Muscle of leg (tissue), 11 donors: ENCODE measurements around the gene KCNQ4. TPM values are rescaled to one million over a fixed set of nuclear protein-coding genes. Genes with fewer than 3 reads are reported as not detected.

Experiments
- DNase-seq: peaks from one replicate; pipeline ENCODE4 v3.0.0; 2013
- H3K27ac ChIP-seq: one replicate; pipeline ENCODE4 v1.5.1; 2013; ENCODE audit warnings: mild to moderate bottlenecking, low read length, control low read depth
- H3K27me3 ChIP-seq: one replicate; pipeline ENCODE4 v1.6.1; 2013; ENCODE audit warnings: low read length; ENCODE audit not compliant: control insufficient read depth, insufficient read depth
- H3K36me3 ChIP-seq: one replicate; pipeline ENCODE4 v1.6.1; 2013; ENCODE audit warnings: low read length; ENCODE audit not compliant: control insufficient read depth, insufficient read depth
- H3K4me1 ChIP-seq: one replicate; pipeline ENCODE4 v1.6.1; 2013; ENCODE audit warnings: low read length; ENCODE audit not compliant: control insufficient read depth, insufficient read depth
- H3K4me3 ChIP-seq: one replicate; pipeline ENCODE4 v1.5.1; 2013; ENCODE audit warnings: low read length, control low read depth
- H3K9me3 ChIP-seq: replicated peaks from 2 replicates; pipeline ENCODE4 v1.6.1; 2013; ENCODE audit warnings: low read depth, low read length; ENCODE audit not compliant: control insufficient read depth
- WGBS: methylation state at CpG from one replicate; pipeline ENCODE4 v1.1.5; 2013; ENCODE audit warnings: missing lambda C conversion rate; ENCODE audit not compliant: insufficient coverage; 5-methylcytosine and 5-hydroxymethylcytosine counted together
- polyA plus RNA-seq, 8 donors: library from polyadenylated mRNA; unstranded; fragments of 120-200 nt; gene quantifications; one replicate each; pipeline versions ENCODE4 v1.2.1 to v1.2.3, GENCODE V29; 2013; ENCODE audit warnings: inconsistent platforms in 1 of 8, low replicate concordance in 1 of 8; ENCODE audit not compliant: insufficient read length in 8 of 8, insufficient read depth in 1 of 8
- total RNA-seq: library from RNA; stranded (reverse); fragments of 120-200 nt; gene quantifications from one replicate; pipeline ENCODE4 v1.2.4, GENCODE V29; 2013

KCNQ4 gene
- total and polyA plus RNA-seq, 9 donors: 6.3 to 33.1 (median 22.1) TPM

DNA sequence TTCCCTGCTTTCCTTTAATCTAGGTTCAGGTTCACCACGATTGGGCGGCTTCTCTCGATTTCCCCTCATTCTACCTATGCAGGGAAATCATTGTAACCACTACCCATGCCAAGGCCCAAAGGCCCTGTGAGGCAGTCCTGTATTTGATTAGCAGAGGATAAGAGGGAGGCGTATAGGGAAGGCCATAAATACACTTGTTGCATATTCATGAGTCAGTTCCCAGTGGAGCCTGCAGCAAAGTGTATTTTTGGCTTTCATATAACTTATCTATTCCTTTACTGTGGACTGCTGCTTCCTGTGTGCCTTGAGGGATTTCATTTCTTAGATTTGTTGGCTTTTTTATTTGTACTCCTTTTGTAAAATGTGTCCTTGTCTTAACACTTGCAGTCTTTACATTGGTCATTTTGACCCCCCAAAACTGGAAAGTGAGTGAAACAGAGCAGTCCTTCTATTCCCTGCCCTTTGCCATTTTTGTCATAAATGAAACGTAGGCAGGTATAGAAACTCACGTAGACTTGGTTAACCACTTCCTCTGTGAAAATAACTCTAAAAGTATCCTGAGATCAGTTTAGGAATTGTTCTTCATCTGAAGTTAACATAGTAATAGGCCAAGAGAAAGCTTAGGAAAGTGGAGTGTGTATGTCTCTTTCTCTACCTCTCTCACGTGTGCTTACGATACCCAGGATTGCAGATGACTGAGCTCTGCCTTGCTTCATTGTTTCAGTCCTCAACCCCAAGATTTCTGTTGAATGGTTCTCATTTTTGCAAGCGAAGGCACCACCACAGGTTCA lies 19.6 kb upstream of the KCNQ4 start:
- no peaks in the 10 kb centered on the region for H3K27me3 ChIP-seq
- DNase-seq: no peak
- H3K4me1 ChIP-seq: peaks cover 11% of the 10 kb centered on the region
- H3K27ac ChIP-seq: no peak overlapping the region
- WGBS: 95% methylated on average over 2 of the region's 9 CpGs
- no peaks in the 10 kb centered on the region for H3K9me3 ChIP-seq
- no peak overlapping the region for H3K4me3 ChIP-seq
- peaks cover 69% of the 10 kb centered on the region for H3K36me3 ChIP-seq

DNA sequence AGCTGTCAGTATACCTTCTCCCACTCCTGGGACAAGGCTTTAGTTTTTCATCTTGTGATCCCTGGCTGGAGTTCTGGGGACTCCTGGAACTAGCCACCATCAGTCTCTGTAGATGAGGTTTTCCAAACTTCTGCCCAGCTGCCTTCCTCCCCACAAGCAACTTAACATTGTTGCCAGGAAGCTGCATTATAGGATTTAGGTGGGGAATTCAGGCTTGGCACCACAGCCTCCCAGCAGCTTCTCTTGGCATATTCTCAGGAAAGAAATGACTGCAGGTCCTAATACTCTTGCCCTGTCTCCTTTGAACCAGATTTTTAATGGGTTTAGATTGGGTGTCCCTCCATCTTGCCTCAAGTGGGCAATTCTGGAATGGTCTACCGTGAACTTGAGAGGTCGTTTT lies 18.6 kb upstream of the KCNQ4 start:
- Histone ChIP-seq H3K27me3 (no peaks in the 10 kb centered on the region), H3K36me3 (peaks cover 71% of the 10 kb centered on the region), H3K4me3 (no peak overlapping the region), H3K9me3 (no peaks in the 10 kb centered on the region), H3K27ac (no peak overlapping the region), H3K4me1 (peaks cover 16% of the 10 kb centered on the region)
- 80% methylated on average over 2 of the region's 2 CpGs for WGBS
- DNase-seq: peak; percentile 63

DNA sequence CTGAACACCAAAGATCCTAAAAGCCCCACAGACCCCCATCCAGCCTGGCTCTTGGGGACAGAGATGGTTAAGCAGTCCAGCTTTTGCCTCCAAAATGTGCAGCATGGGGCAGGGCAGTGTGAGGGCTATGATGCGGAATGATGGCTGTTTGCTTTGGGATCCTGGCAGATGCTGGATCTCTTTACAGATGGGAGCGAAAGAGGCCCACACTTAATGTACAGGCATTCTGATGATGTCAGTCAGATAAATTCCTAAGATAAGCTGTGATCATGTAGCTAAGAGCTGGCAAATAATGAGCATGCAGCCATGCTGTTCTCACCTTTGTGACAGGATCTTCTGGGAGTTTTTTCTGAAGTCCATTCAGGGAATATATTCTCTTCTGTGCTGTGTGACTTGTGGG lies 17.6 kb upstream of the KCNQ4 start:
- Histone ChIP-seq H3K4me3 (no peak overlapping the region), H3K4me1 (peaks cover 20% of the 10 kb centered on the region), H3K27me3 (no peaks in the 10 kb centered on the region), H3K27ac (no peak overlapping the region), H3K9me3 (no peaks in the 10 kb centered on the region), H3K36me3 (peaks cover 72% of the 10 kb centered on the region)
- WGBS: 87% methylated on average over 2 of the region's 2 CpGs
- DNase-seq: no peak

DNA sequence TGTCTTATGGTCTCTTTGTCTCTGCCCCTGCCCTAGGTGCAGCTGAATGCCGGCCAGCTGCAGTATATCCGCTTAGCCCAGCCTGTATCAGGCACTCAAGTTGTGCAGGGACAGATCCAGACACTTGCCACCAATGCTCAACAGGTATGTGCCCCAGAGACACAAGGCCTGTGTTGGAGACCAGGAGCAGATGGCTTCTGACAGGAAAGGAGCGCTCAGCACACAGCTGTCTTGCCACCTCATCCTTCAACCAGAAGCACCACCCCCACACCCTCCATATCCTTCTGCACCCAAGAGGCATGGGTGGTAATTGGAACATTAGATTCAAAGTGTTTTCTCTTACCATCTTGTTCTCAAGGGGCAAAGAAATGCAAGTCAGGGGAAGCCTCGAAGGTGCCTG lies 17.0 kb upstream of the KCNQ4 start:
- DNase-seq: no peak
- Histone ChIP-seq H3K4me1 (peaks cover 20% of the 10 kb centered on the region), H3K4me3 (no peak overlapping the region), H3K36me3 (peaks cover 75% of the 10 kb centered on the region), H3K27me3 (no peaks in the 10 kb centered on the region), H3K27ac (no peak overlapping the region), H3K9me3 (no peaks in the 10 kb centered on the region)
- 85% methylated on average over 3 of the region's 4 CpGs for WGBS

DNA sequence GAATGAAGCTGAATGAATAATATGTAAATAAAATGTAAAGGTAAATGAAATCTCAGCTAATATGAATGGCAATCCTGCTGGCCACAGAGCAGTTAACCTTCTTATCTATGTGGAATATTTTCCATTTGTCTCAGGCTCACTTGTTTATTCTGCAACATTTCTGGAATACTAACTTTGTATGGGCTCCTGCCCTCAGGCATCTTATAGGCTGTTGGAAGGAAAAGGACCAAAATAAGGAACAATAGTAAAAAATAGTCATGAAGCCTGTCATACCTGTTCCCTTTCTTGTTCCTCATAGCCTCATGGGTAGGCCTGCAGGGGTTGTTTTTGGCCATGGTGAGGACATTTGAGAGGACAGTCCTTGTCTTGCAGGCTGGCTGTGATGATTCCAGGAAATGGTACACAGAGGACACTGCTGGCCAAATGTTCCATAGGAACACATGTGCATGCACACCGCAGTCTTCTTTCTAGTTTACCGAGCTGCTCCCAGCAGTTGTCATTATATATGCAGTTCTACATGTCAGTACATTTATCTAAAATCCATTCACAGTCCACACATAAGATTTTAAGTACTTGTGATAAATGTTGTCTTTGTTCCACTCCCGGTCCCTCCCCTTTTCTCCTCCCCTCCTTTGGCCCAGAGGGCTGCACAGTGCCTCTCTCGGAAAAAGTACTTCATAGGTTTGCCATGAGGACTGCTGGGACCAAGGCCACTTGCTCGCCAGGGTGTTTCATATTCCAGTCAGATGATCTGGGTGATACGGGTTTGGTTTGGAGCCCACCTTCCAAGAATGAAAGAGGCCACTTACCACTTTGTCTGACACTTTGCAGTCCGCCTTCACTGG lies 15.2 kb upstream of the KCNQ4 start:
- Histone ChIP-seq H3K4me3 (no peak overlapping the region), H3K9me3 (no peaks in the 10 kb centered on the region), H3K4me1 (peaks cover 22% of the 10 kb centered on the region), H3K27me3 (no peaks in the 10 kb centered on the region), H3K27ac (no peak overlapping the region), H3K36me3 (peaks cover 82% of the 10 kb centered on the region)
- 70% methylated on average over 2 of the region's 7 CpGs for WGBS
- DNase-seq: peak; percentile 29

DNA sequence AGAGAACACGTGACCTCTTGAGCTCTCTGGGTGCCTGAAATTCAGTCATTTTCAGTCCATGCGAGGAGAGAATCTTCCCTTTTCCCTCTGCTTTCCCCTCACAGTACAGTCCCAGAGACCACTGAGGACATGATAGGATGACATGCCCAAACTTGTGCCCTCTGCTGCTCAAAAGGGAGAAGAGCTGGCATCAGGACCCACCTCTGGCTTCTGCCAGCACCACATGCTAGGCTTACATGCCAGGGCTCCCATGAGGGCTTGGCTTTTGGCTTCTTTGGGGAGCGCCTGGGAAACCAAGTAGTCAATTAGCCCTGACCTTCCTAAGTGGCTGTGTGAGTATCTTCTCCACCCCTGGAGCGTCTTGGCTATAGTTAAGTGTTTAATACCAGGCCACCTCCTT lies 13.8 kb upstream of the KCNQ4 start:
- no peak overlapping the region for H3K27ac ChIP-seq
- no peak for DNase-seq
- peaks cover 31% of the 10 kb centered on the region for H3K4me1 ChIP-seq
- 73% methylated on average over 3 of the region's 4 CpGs for WGBS
- no peak overlapping the region for H3K4me3 ChIP-seq
- peaks cover 77% of the 10 kb centered on the region for H3K36me3 ChIP-seq
- H3K9me3 ChIP-seq: no peaks in the 10 kb centered on the region
- no peaks in the 10 kb centered on the region for H3K27me3 ChIP-seq

DNA sequence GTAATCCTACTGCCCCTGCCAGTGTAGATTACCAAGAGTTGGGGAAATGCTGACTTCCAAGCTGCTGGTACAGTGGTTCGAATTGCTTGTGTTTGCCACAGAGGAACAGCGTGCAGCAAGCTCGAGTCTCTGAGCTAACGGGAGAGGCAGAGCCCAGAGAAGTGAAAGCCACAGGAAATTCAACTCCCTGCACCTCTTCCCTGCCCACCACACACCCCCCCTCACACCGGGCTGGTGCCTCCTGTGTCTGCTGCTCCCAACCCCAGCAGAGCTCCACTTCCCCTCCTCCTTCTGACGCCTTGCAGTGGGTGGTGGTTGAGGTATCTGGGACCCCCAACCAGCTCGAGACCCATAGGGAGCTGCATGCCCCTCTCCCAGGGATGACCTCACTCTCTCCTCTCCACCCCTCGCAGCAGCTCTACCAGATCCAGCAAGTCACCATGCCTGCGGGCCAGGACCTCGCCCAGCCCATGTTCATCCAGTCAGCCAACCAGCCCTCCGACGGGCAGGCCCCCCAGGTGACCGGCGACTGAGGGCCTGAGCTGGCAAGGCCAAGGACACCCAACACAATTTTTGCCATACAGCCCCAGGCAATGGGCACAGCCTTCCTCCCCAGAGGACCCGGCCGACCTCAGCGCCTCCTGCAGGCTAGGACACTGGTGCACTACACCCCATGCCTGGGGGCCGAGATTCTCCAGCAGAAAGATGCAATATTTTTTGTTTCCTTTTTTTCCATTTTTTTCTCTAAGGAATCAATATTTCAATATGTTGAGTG lies 13.1 kb upstream of the KCNQ4 start:
- H3K9me3 ChIP-seq: no peaks in the 10 kb centered on the region
- H3K36me3 ChIP-seq: peaks cover 72% of the 10 kb centered on the region
- H3K4me1 ChIP-seq: peaks cover 28% of the 10 kb centered on the region
- no peak for DNase-seq
- no peaks in the 10 kb centered on the region for H3K27me3 ChIP-seq
- WGBS: 75% methylated on average over 13 of the region's 18 CpGs
- H3K4me3 ChIP-seq: no peak overlapping the region
- H3K27ac ChIP-seq: no peak overlapping the region

DNA sequence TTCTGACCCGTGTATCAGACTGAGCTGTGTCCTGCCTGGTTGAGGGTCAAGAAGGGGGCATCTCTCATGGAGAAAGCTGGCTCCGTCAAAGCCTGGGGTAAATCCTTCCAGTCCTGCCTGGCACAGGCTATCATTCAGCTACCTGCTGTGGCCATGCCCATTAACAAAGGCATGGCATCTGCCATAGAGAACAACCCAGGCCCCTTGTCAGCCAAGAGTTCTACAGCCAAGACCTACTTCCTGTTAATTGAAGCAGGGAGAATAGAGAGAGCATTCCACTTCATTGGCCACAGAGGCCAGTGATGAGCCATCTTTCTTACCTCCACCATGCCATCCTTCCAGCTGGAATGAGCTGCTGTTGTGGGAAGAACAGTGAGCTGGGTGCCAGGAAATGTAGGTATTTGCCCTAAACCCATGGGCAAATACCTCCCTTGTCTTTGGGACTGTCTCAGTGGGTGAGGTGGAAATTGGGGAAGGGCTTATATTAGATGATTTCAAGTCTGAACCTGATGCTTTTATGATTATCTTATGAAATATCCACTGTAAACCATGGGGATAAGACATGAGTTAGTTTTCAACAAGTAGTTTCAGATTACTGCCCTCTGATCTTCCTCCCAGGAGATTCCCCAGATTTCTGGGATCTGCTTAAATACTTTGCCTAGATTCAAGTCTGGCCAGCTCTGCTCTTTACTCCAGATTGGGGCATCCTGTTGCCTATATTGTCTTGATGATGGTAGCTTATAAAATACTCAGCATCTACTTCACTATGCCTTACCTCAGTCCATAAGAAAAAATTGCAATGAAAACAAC lies 11.2 kb upstream of the KCNQ4 start:
- Histone ChIP-seq H3K4me1 (peaks cover 27% of the 10 kb centered on the region), H3K9me3 (peaks cover 9% of the 10 kb centered on the region), H3K36me3 (peaks cover 61% of the 10 kb centered on the region), H3K4me3 (no peak overlapping the region), H3K27me3 (no peaks in the 10 kb centered on the region), H3K27ac (no peak overlapping the region)
- WGBS: no CpG with 5 or more reads among the region's 2 CpGs
- DNase-seq: no peak

DNA sequence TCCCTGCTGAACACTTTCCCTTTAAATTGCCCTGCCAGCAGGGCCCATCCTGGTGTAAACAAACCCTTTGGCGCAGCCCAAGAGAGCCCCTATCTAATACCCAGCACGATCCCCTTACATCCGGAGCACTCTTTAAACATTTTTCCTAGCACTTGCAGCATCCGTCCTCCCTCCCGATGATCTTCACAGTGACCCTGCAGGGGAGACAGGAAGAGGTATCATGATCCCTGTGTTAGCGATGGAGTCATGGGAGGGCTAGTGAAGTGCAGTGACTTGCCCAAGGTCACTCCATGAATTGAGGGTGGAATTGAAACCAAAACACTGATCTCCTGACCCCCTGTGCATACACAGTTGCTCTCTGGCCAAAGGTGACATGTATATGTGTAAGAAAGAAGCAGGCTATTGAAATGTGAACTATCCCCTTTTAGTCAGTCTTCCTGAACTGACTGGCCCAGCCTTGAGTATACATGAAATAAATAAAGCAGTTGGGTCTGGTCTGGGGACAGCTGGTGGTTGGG lies 9.8 kb upstream of the KCNQ4 start:
- peaks cover 50% of the 10 kb centered on the region for H3K36me3 ChIP-seq

More for the DNA sequence above, 9.8 kb upstream of the KCNQ4 start:
- no peak for DNase-seq
- H3K4me1 ChIP-seq: peaks cover 24% of the 10 kb centered on the region
- H3K9me3 ChIP-seq: peaks cover 11% of the 10 kb centered on the region
- WGBS: 73% methylated on average over 2 of the region's 6 CpGs
- H3K27ac ChIP-seq: no peak overlapping the region
- no peaks in the 10 kb centered on the region for H3K27me3 ChIP-seq
- no peak overlapping the region for H3K4me3 ChIP-seq
